Trophoblast cell (in vitro differentiated cells and primary cell): ENCODE results near the gene XPR1.

Source experiments
- DNase-seq, 2 donors: peaks; one replicate each; pipeline ENCODE4 v3.0.0-alpha.2; 2016
- H2AFZ ChIP-seq: 2 replicates; pipeline ENCODE4 v1.6.1; 2013; ENCODE audit warnings: low read length, moderate library complexity, mild to moderate bottlenecking; ENCODE audit not compliant: insufficient read depth, poor library complexity
- H2AK5ac ChIP-seq: 2 replicates; pipeline ENCODE4 v1.6.1; 2013; ENCODE audit warnings: mild to moderate bottlenecking, low read length
- H2BK120ac ChIP-seq: 2 replicates; pipeline ENCODE4 v1.6.1; 2013; ENCODE audit warnings: low read length, mild to moderate bottlenecking, moderate library complexity; ENCODE audit not compliant: insufficient read depth, poor library complexity
- H2BK12ac ChIP-seq: 2 replicates; pipeline ENCODE4 v1.6.1; 2013; ENCODE audit warnings: mild to moderate bottlenecking, low read length, moderate library complexity
- H2BK5ac ChIP-seq: 2 replicates; pipeline ENCODE4 v1.6.1; 2013; ENCODE audit warnings: low read length, low read depth, moderate library complexity, mild to moderate bottlenecking; ENCODE audit not compliant: poor library complexity
- H3K14ac ChIP-seq: 2 replicates; pipeline ENCODE4 v1.6.1; 2013; ENCODE audit warnings: mild to moderate bottlenecking, low read length
- H3K18ac ChIP-seq: 2 replicates; pipeline ENCODE4 v1.6.1; 2013; ENCODE audit warnings: mild to moderate bottlenecking, low read length
- H3K23ac ChIP-seq: 2 replicates; pipeline ENCODE4 v1.6.1; 2013; ENCODE audit warnings: low read length
- H3K27ac ChIP-seq: 2 replicates; pipeline ENCODE4 v1.5.1; 2013; ENCODE audit warnings: low read depth, mild to moderate bottlenecking, inconsistent platforms, low read length, moderate library complexity
- H3K27me3 ChIP-seq: 2 replicates; pipeline ENCODE4 v1.6.1; 2013; ENCODE audit warnings: inconsistent platforms, mild to moderate bottlenecking, low read length, moderate library complexity; ENCODE audit not compliant: insufficient read depth
- H3K36me3 ChIP-seq, 2 experiments: 1 replicate in 1 of 2; 2 replicates in 1 of 2; pipeline ENCODE4 v1.6.1; 2013; ENCODE audit warnings: low read length in 2 of 2, mild to moderate bottlenecking in 2 of 2, moderate library complexity in 1 of 2; ENCODE audit not compliant: insufficient read depth in 2 of 2, control insufficient read depth in 1 of 2
- H3K4ac ChIP-seq: 2 replicates; pipeline ENCODE4 v1.6.1; 2013; ENCODE audit warnings: low read depth, mild to moderate bottlenecking, low read length, moderate library complexity
- H3K4me1 ChIP-seq, 2 experiments: 1 replicate in 1 of 2; 2 replicates in 1 of 2; pipeline ENCODE4 v1.6.1; 2013; ENCODE audit warnings: low read length in 2 of 2, mild to moderate bottlenecking in 2 of 2, moderate library complexity in 1 of 2; ENCODE audit not compliant: insufficient read depth in 2 of 2, control insufficient read depth in 1 of 2
- H3K4me2 ChIP-seq: 2 replicates; pipeline ENCODE4 v1.6.1; 2013; ENCODE audit warnings: inconsistent platforms, mild to moderate bottlenecking, low read length, moderate library complexity
- H3K4me3 ChIP-seq: 2 replicates; pipeline ENCODE4 v1.5.1; 2013; ENCODE audit warnings: mild to moderate bottlenecking, low read depth, low read length, inconsistent platforms
- H3K79me1 ChIP-seq: one replicate; pipeline ENCODE4 v1.6.1; 2013; ENCODE audit warnings: low read length
- H3K79me2 ChIP-seq: 2 replicates; pipeline ENCODE4 v1.6.1; 2013; ENCODE audit warnings: low read length, mild to moderate bottlenecking; ENCODE audit not compliant: control insufficient read depth, insufficient read depth, poor library complexity
- H3K9ac ChIP-seq: 2 replicates; pipeline ENCODE4 v1.6.1; 2013; ENCODE audit warnings: mild to moderate bottlenecking, low read length
- H3K9me3 ChIP-seq: 2 replicates; pipeline ENCODE4 v1.6.1; 2013; ENCODE audit warnings: low read depth, mild to moderate bottlenecking, control low read depth, inconsistent platforms, low read length; ENCODE audit not compliant: insufficient read depth
- H4K12ac ChIP-seq: 2 replicates; pipeline ENCODE4 v1.6.1; 2013; ENCODE audit warnings: low read depth, mild to moderate bottlenecking, low read length, moderate library complexity
- H4K8ac ChIP-seq: 2 replicates; pipeline ENCODE4 v1.6.1; 2013; ENCODE audit warnings: low read depth, mild to moderate bottlenecking, low read length, moderate library complexity
- H4K91ac ChIP-seq: one replicate; pipeline ENCODE4 v1.6.1; 2013; ENCODE audit warnings: low read depth, mild to moderate bottlenecking, low read length, moderate library complexity
- WGBS: extraction: QIAGEN DNeasy Blood & Tissue Kit; methylation state at CpG from one replicate; pipeline ENCODE4 v1.1.7; 2013; ENCODE audit warnings: missing lambda C conversion rate; ENCODE audit not compliant: insufficient read length, insufficient coverage; ENCODE audit errors: extremely low coverage; 5-methylcytosine and 5-hydroxymethylcytosine counted together

Gene XPR1

GRCh38 chr1:180588121-180588520, 43.7 kb upstream of the XPR1 start:
- no CpG with 5 or more reads among the region's 2 CpGs for WGBS
- Histone ChIP-seq H3K36me3 (no peaks in the 10 kb centered on the region), H4K8ac (no peak overlapping the region), H4K91ac (no peak overlapping the region), H3K4me2 (no peak overlapping the region), H2AFZ (no peak overlapping the region), H2AK5ac (no peak overlapping the region), H3K79me2 (peaks cover 1% of the 10 kb centered on the region), H3K4me3 (no peak overlapping the region), H2BK120ac (no peak overlapping the region), H3K9ac (no peak overlapping the region), H2BK5ac (no peak overlapping the region), H3K4ac (no peak overlapping the region), H3K79me1 (peaks cover 11% of the 10 kb centered on the region), H2BK12ac (no peak overlapping the region), H3K23ac (no peak overlapping the region), H4K12ac (no peak overlapping the region), H3K18ac (no peak overlapping the region), H3K27ac (no peak overlapping the region), H3K9me3 (no peaks in the 10 kb centered on the region), H3K14ac (no peak overlapping the region), H3K4me1 (peaks cover 10 to 12% of the 10 kb centered on the region in 2 experiments), H3K27me3 (no peaks in the 10 kb centered on the region)
- no peak for DNase-seq

- DNase-seq, result no peak
- H2BK5ac ChIP-seq, result no peak overlapping the region
- H3K4me3 ChIP-seq, result no peak overlapping the region
- no peak overlapping the region for H3K23ac ChIP-seq
- peaks cover 2 to 5% of the 10 kb centered on the region in 2 experiments for H3K4me1 ChIP-seq
- H2AK5ac ChIP-seq, result no peak overlapping the region
- H3K18ac ChIP-seq, result no peak overlapping the region
- H3K9ac ChIP-seq, result no peak overlapping the region
- H3K79me2 ChIP-seq, result peaks cover under 1% of the 10 kb centered on the region
- no peak overlapping the region for H3K14ac ChIP-seq
- H4K91ac ChIP-seq, result no peak overlapping the region
- WGBS, result no CpG with 5 or more reads among the region's 2 CpGs
- H3K9me3 ChIP-seq, result no peaks in the 10 kb centered on the region
- H2BK12ac ChIP-seq, result no peak overlapping the region
- no peaks in the 10 kb centered on the region for H3K27me3 ChIP-seq
- H2AFZ ChIP-seq, result no peak overlapping the region
- no peaks in the 10 kb centered on the region for H3K36me3 ChIP-seq
- H2BK120ac ChIP-seq, result no peak overlapping the region
- H3K4ac ChIP-seq, result no peak overlapping the region
- no peak overlapping the region for H3K4me2 ChIP-seq
- H4K12ac ChIP-seq, result no peak overlapping the region
- no peak overlapping the region for H3K27ac ChIP-seq
- H3K79me1 ChIP-seq, result peaks cover 3% of the 10 kb centered on the region
- H4K8ac ChIP-seq, result no peak overlapping the region
Observed at GRCh38 chr1:180590889-180591288, 40.9 kb upstream of the XPR1 start.

DNA sequence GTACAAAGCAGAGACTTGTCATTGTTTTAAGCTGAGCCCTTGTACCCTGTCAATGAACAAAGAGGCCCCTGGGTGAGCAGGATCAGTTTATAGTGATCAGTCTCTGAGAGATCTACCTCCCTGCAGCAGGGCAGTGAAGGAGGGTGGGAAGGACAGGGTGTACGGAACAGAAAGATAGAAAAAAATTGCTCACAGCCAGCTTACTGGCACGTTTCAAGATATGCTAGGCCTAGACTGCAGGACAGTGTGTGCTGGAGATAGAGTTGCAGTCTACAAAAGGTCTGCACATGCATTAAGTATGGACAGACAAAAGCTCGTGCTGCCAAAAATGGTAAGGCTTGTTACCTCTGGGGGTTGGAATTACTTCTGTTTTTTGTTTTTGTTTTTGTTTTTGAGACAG, 38.4 kb upstream of the XPR1 start:
- H3K9me3 ChIP-seq, result no peaks in the 10 kb centered on the region
- DNase-seq, result no peak
- WGBS, result no CpG with 5 or more reads among the region's 3 CpGs
- H2BK12ac ChIP-seq, result no peak overlapping the region
- no peaks in the 10 kb centered on the region for H3K36me3 ChIP-seq
- H3K23ac ChIP-seq, result no peak overlapping the region
- no peak overlapping the region for H4K12ac ChIP-seq
- no peak overlapping the region for H4K91ac ChIP-seq
- no peaks in the 10 kb centered on the region for H3K4me1 ChIP-seq
- no peaks in the 10 kb centered on the region for H3K79me1 ChIP-seq
- no peak overlapping the region for H3K14ac ChIP-seq
- no peak overlapping the region for H4K8ac ChIP-seq
- no peak overlapping the region for H3K4me3 ChIP-seq
- no peak overlapping the region for H3K4ac ChIP-seq
- no peak overlapping the region for H2AFZ ChIP-seq
- no peak overlapping the region for H2BK120ac ChIP-seq
- H3K4me2 ChIP-seq, result no peak overlapping the region
- no peak overlapping the region for H3K27ac ChIP-seq
- H2AK5ac ChIP-seq, result no peak overlapping the region
- H3K9ac ChIP-seq, result peak overlapping the region; percentile 40
- H3K79me2 ChIP-seq, result no peaks in the 10 kb centered on the region
- no peak overlapping the region for H3K18ac ChIP-seq
- H2BK5ac ChIP-seq, result no peak overlapping the region
- no peaks in the 10 kb centered on the region for H3K27me3 ChIP-seq

DNA sequence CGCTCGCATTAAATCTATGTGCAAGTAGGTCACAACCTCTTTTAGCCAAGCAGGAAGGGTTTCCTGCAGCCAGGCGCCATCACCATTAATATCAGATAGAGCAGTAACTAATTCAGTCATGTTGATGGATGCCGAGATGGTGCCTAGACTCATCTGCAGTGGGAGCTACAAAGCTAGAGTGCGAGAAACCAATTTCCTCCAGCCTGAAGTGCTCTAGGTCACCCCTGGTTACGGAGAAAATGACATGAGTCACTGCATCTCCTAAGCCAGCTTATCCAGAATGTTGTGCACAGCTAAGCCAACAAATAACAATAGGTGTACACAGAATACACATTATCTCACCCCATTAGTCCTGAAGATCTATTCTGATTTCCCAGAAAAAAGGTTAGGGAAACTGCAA, 37.1 kb upstream of the XPR1 start:
- no CpG with 5 or more reads among the region's 6 CpGs for whole genome bisulfite sequencing
- H2AFZ ChIP-seq, result no peak overlapping the region
- no peak overlapping the region for H3K27ac ChIP-seq
- H3K27me3 ChIP-seq, result no peaks in the 10 kb centered on the region
- no peak overlapping the region for H3K18ac ChIP-seq
- no peaks in the 10 kb centered on the region for H3K79me2 ChIP-seq
- no peak overlapping the region for H3K23ac ChIP-seq
- H3K4ac ChIP-seq, result no peak overlapping the region
- no peak overlapping the region for H4K91ac ChIP-seq
- H4K12ac ChIP-seq, result no peak overlapping the region
- H2BK5ac ChIP-seq, result no peak overlapping the region
- no peak overlapping the region for H2BK12ac ChIP-seq
- no peaks in the 10 kb centered on the region for H3K36me3 ChIP-seq
- no peaks in the 10 kb centered on the region for H3K79me1 ChIP-seq
- no peak overlapping the region for H4K8ac ChIP-seq
- no peak overlapping the region for H3K14ac ChIP-seq
- DNase-seq, result no peak
- no peak overlapping the region for H3K4me2 ChIP-seq
- H3K9ac ChIP-seq, result no peak overlapping the region
- no peaks in the 10 kb centered on the region for H3K4me1 ChIP-seq
- no peak overlapping the region for H2BK120ac ChIP-seq
- H3K9me3 ChIP-seq, result no peaks in the 10 kb centered on the region
- H3K4me3 ChIP-seq, result no peak overlapping the region
- H2AK5ac ChIP-seq, result no peak overlapping the region
